PC-3 (cell line): ENCODE results near the gene SERPINE2.

Experiments used
- CTCF ChIP-seq: fragments of 300-600 bp; sonication (generic); conservative IDR thresholded peaks from 2 replicates; pipeline ENCODE4 v1.5.1; 2017; ENCODE audit warnings: antibody characterized with exemption, low read depth, mild to moderate bottlenecking, low read length
- EZH2 ChIP-seq: fragments of 300-600 bp; sonication (generic); IDR thresholded peaks from one replicate; pipeline ENCODE4 v1.6.1; 2017; ENCODE audit warnings: antibody characterized with exemption, mild to moderate bottlenecking, low read length; ENCODE audit not compliant: unreplicated experiment
- EZH2phosphoT487 ChIP-seq: fragments of 300-600 bp; sonication (generic); IDR thresholded peaks from 2 replicates; pipeline ENCODE4 v1.6.1; 2018; ENCODE audit warnings: mild to moderate bottlenecking, antibody characterized with exemption, low read length, borderline replicate concordance

- TF ChIP-seq CTCF: no peak
- TF ChIP-seq EZH2: no peak
- TF ChIP-seq EZH2phosphoT487: no peak
Observed at GRCh38 chr2:224024270-224024669, 14.8 kb downstream of the SERPINE2 start.
